Measurements from ENCODE around the gene PTPRN2.

DNA sequence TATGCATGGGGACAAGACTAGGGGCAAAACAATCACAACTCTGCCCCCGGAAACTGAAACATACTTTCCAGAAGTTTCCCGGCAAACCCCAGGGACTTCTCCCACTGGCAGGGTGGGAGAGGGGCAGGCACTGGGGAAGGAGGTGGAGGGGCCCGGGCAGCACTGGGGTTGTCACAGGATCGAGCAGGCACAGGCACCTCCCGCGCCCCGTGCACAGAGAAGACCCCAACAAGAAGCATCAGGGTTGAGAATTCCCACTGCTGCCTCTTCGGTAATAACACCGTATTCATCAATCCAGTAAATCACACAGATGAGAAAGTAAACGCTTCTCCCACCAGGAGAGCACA, 490.5 kb downstream of the PTPRN2 start:
- TF ChIP-seq, protein P1, sequence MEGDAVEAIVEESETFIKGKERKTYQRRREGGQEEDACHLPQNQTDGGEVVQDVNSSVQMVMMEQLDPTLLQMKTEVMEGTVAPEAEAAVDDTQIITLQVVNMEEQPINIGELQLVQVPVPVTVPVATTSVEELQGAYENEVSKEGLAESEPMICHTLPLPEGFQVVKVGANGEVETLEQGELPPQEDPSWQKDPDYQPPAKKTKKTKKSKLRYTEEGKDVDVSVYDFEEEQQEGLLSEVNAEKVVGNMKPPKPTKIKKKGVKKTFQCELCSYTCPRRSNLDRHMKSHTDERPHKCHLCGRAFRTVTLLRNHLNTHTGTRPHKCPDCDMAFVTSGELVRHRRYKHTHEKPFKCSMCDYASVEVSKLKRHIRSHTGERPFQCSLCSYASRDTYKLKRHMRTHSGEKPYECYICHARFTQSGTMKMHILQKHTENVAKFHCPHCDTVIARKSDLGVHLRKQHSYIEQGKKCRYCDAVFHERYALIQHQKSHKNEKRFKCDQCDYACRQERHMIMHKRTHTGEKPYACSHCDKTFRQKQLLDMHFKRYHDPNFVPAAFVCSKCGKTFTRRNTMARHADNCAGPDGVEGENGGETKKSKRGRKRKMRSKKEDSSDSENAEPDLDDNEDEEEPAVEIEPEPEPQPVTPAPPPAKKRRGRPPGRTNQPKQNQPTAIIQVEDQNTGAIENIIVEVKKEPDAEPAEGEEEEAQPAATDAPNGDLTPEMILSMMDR (IDR thresholded peaks at IDR 0.05; ENCODE audit: low read depth, low read length), result no peak
- TF ChIP-seq POLR2A (IDR thresholded peaks at IDR 0.05; ENCODE audit: extremely low read depth, insufficient read length), result no peak
